Tibial nerve (tissue), 3 donors: ENCODE measurements around the gene PDZD2.

ENCODE experiments used
- POLR2A ChIP-seq, 2 donors: fragments of 450-650 bp; IDR thresholded peaks; one replicate each; pipeline ENCODE4 v1.6.1; 2017; ENCODE audit warnings: antibody characterized with exemption in 2 of 2, mild to moderate bottlenecking in 2 of 2, moderate library complexity in 2 of 2
- TF ChIP-seq, protein P1 (sequence below), 5 experiments: fragments of 200-600 bp in 3 of 5; fragments of 450-650 bp in 2 of 5; sonication (generic) in 3 of 5; IDR thresholded peaks; one replicate each; pipeline ENCODE4 v1.5.1; 2016 to 2019; ENCODE audit warnings: antibody characterized with exemption in 5 of 5, mild to moderate bottlenecking in 3 of 5, moderate library complexity in 2 of 5

DNA sequence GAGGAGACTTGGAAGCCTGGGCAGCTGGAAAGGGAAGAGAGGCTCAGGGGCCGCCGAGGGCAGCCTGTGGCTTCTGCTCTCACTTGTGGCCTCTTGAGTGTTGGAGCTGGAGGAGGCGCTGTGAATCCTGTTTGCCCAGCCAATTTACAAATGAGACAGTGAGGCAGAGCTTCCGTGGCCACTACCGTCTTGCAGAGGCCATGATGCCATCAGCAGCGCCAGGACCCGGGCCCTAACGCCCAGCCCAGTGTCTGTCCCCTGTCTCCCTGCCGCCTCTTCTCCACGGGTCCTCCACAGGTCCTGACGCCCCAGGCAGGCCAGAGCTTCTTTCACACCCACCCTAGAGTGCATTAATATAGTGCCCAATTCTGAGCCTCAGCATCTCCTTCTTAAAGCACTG, 362.4 kb downstream of the PDZD2 start:
- TF ChIP-seq, protein P1, sequence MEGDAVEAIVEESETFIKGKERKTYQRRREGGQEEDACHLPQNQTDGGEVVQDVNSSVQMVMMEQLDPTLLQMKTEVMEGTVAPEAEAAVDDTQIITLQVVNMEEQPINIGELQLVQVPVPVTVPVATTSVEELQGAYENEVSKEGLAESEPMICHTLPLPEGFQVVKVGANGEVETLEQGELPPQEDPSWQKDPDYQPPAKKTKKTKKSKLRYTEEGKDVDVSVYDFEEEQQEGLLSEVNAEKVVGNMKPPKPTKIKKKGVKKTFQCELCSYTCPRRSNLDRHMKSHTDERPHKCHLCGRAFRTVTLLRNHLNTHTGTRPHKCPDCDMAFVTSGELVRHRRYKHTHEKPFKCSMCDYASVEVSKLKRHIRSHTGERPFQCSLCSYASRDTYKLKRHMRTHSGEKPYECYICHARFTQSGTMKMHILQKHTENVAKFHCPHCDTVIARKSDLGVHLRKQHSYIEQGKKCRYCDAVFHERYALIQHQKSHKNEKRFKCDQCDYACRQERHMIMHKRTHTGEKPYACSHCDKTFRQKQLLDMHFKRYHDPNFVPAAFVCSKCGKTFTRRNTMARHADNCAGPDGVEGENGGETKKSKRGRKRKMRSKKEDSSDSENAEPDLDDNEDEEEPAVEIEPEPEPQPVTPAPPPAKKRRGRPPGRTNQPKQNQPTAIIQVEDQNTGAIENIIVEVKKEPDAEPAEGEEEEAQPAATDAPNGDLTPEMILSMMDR (IDR thresholded peaks at IDR 0.05), result no peak
- no peak for TF ChIP-seq POLR2A (IDR thresholded peaks at IDR 0.05)
